ENCODE data around the gene NT5C2. TPM values are rescaled to one million over a fixed set of nuclear protein-coding genes. Genes with fewer than 3 reads are reported as not detected.
"Not testable (repeated sequence)": the region's sequence is repeated elsewhere in the genome, so short reads cannot be mapped to it uniquely, and the experiment has no call there.

NT5C2 gene
- total RNA-seq, 1 experiment from 2014 or later: 96.1 TPM

- DNase-seq (ENCODE audit: low spot score): no peak
Measured at GRCh38 chr10:103202319-103202718, 9.2 kb upstream of the NT5C2 start.

GRCh38 chr10:103199488-103199887, 6.4 kb upstream of the NT5C2 start:
- no peak for DNase-seq (ENCODE audit: low spot score)

- DNase-seq (ENCODE audit: low spot score): no peak
Measured at GRCh38 chr10:103198648-103199047, 5.6 kb upstream of the NT5C2 start.

- no peak for DNase-seq (ENCODE audit: low spot score)
Measured at GRCh38 chr10:103197903-103198302, 4.8 kb upstream of the NT5C2 start.

- DNase-seq (ENCODE audit: low spot score): peak; percentile 93
Measured at GRCh38 chr10:103197174-103197573, 4.1 kb upstream of the NT5C2 start.

- no peak for DNase-seq (ENCODE audit: low spot score)
Measured at GRCh38 chr10:103196516-103196915, 3.4 kb upstream of the NT5C2 start.

- DNase-seq (ENCODE audit: low spot score): no peak
Measured at GRCh38 chr10:103193820-103194529, 903 bp upstream of the NT5C2 start.

- peak; percentile 62 for DNase-seq (ENCODE audit: low spot score)
Measured at GRCh38 chr10:103192451-103193106, 493 bp downstream of the NT5C2 start.

- peak; percentile 31 for DNase-seq (ENCODE audit: low spot score)
Measured at GRCh38 chr10:103192089-103192450, 1.0 kb downstream of the NT5C2 start.

GRCh38 chr10:103191198-103191597, 1.9 kb downstream of the NT5C2 start:
- DNase-seq (ENCODE audit: low spot score): not testable (repeated sequence)

- no peak for DNase-seq (ENCODE audit: low spot score)
Measured at GRCh38 chr10:103188853-103189252, 4.2 kb downstream of the NT5C2 start.

GRCh38 chr10:103186128-103186527, 6.9 kb downstream of the NT5C2 start:
- no peak for DNase-seq (ENCODE audit: low spot score)

GRCh38 chr10:103184615-103185014, 8.5 kb downstream of the NT5C2 start:
- no peak for DNase-seq (ENCODE audit: low spot score)

GRCh38 chr10:103183991-103184451, 9.1 kb downstream of the NT5C2 start:
- peak; percentile 48 for DNase-seq (ENCODE audit: low spot score)

- DNase-seq (ENCODE audit: low spot score): no peak
Measured at GRCh38 chr10:103181244-103181643, 11.8 kb downstream of the NT5C2 start.

GRCh38 chr10:103180491-103180890, 12.6 kb downstream of the NT5C2 start:
- no peak for DNase-seq (ENCODE audit: low spot score)

GRCh38 chr10:103177123-103177522, 15.9 kb downstream of the NT5C2 start:
- no peak for DNase-seq (ENCODE audit: low spot score)

GRCh38 chr10:103175580-103176285, 17.3 kb downstream of the NT5C2 start:
- DNase-seq (ENCODE audit: low spot score): no peak

GRCh38 chr10:103174324-103174723, 18.7 kb downstream of the NT5C2 start:
- DNase-seq (ENCODE audit: low spot score): not testable (repeated sequence)

GRCh38 chr10:103171278-103171677, 21.8 kb downstream of the NT5C2 start:
- no peak for DNase-seq (ENCODE audit: low spot score)

- DNase-seq (ENCODE audit: low spot score): peak; percentile 45
Measured at GRCh38 chr10:103168438-103168837, 24.6 kb downstream of the NT5C2 start.

GRCh38 chr10:103167554-103167953, 25.5 kb downstream of the NT5C2 start:
- DNase-seq (ENCODE audit: low spot score): not testable (repeated sequence)

GRCh38 chr10:103166523-103166922, 26.5 kb downstream of the NT5C2 start:
- DNase-seq (ENCODE audit: low spot score): no peak
